ENCODE data around the gene CYTH1.

- TF ChIP-seq CTCF (IDR thresholded peaks at IDR 0.05) = no peak
- TF ChIP-seq REST (IDR thresholded peaks at IDR 0.05; ENCODE audit: insufficient read depth in 1 of 2, low read depth in 2 of 2, low read length in 1 of 2) = no peak
- TF ChIP-seq TCF7L2 (IDR thresholded peaks at IDR 0.05; ENCODE audit: low read depth, low read length) = no peak
These were observed 57.1 kb downstream of the CYTH1 start for GRCh38 chr17:78724999-78725398.
